T-helper 9 cell (primary cell): ENCODE results near the gene SNAPC5.
"Not testable (repeated sequence)": the region's sequence is repeated elsewhere in the genome, so short reads cannot be mapped to it uniquely, and the experiment has no call there.

Experiments used
- DNase-seq: peaks from one replicate; pipeline ENCODE4 v3.0.0-alpha.2; 2020
- total RNA-seq, 2 donors: gene quantifications; one replicate each; lab custom pipeline; 2026; lab: John Stamatoyannopoulos, UW

The SNAPC5 gene
- total RNA-seq, result 15.0 to 30.8 reads per million in 2 donors

GRCh38 chr15:66497502-66498455 is at the start of gene SNAPC5:
Gene SNAPC5 (minus strand): TSS chr15:66497762. CDS start chr15:66497731, 31 bp downstream.
- peak; percentile 98 for DNase-seq

GRCh38 chr15:66545255-66545654 is 47.7 kb upstream of the SNAPC5 start:
- DNase-seq, result no peak

- no peak for DNase-seq
Observed at GRCh38 chr15:66542896-66543295, 45.3 kb upstream of the SNAPC5 start.

- DNase-seq, result no peak
Observed at GRCh38 chr15:66535056-66535455, 37.5 kb upstream of the SNAPC5 start.

GRCh38 chr15:66524838-66525237 is 27.3 kb upstream of the SNAPC5 start:
- DNase-seq, result no peak

- DNase-seq, result no peak
Observed at GRCh38 chr15:66523926-66524325, 26.4 kb upstream of the SNAPC5 start.

- DNase-seq, result no peak
Observed at GRCh38 chr15:66515901-66516322, 18.4 kb upstream of the SNAPC5 start.

GRCh38 chr15:66514586-66514985 is 17.0 kb upstream of the SNAPC5 start:
- no peak for DNase-seq

- DNase-seq, result no peak
Observed at GRCh38 chr15:66508293-66508883, 10.8 kb upstream of the SNAPC5 start.

GRCh38 chr15:66505818-66506217 is 8.3 kb upstream of the SNAPC5 start:
- DNase-seq, result no peak

GRCh38 chr15:66505430-66505811 is 7.9 kb upstream of the SNAPC5 start:
- no peak for DNase-seq

GRCh38 chr15:66504563-66505429 is 7.2 kb upstream of the SNAPC5 start, which contains the start of the genes RPL4 and ZWILCH:
Gene RPL4 (minus strand): TSS chr15:66504855. CDS start chr15:66504790, 65 bp downstream.
Gene ZWILCH (plus strand): TSS chr15:66505326. CDS start chr15:66505339, 13 bp downstream.
- DNase-seq, result peak; percentile 72

GRCh38 chr15:66503780-66504562 is 6.4 kb upstream of the SNAPC5 start:
- DNase-seq, result no peak

- DNase-seq, result not testable (repeated sequence)
Observed at GRCh38 chr15:66503041-66503648, 5.6 kb upstream of the SNAPC5 start.

GRCh38 chr15:66502491-66502890 is 4.9 kb upstream of the SNAPC5 start:
- no peak for DNase-seq

- DNase-seq, result not testable (repeated sequence)
Observed at GRCh38 chr15:66500346-66500745, 2.8 kb upstream of the SNAPC5 start.

- no peak for DNase-seq
Observed at GRCh38 chr15:66498501-66499386, 1.2 kb upstream of the SNAPC5 start.

- DNase-seq, result no peak
Observed at GRCh38 chr15:66496951-66497501, 536 bp downstream of the SNAPC5 start.

- DNase-seq, result no peak
Observed at GRCh38 chr15:66494262-66494661, 3.3 kb downstream of the SNAPC5 start.

GRCh38 chr15:66491846-66492245 is 5.7 kb downstream of the SNAPC5 start:
- DNase-seq, result no peak
